RWPE1 (cell line): ENCODE data around the gene ABCA2.
A peak's percentile ranks its signal among the peaks of the same experiment; 100 is the strongest.
"Not testable (repeated sequence)": the region's sequence is repeated elsewhere in the genome, so short reads cannot be mapped to it uniquely, and the experiment has no call there.

Experiments
- CTCF ChIA-PET: fragments of 350-600 bp; sonication (Branson Sonifier 250); formaldehyde crosslinking; extraction: SDS; loops from one replicate; lab custom pipeline; 2021; lab: Yijun Ruan, JAX
- POLR2A ChIA-PET: fragments of 400-600 bp; formaldehyde crosslinking; extraction: SDS; loops from one replicate; lab custom pipeline; 2020; ENCODE audit warnings: antibody characterized with exemption; ENCODE audit not compliant: low non-redundant PET; lab: Yijun Ruan, JAX
- DNase-seq: peaks from one replicate; pipeline ENCODE4 v3.0.0; 2012; ENCODE audit warnings: low spot score
- H3K27ac ChIP-seq: fragments of 450-650 bp; 2 replicates; pipeline ENCODE4 v1.5.1; 2017
- TF ChIP-seq, protein P1 (sequence below): fragments of 450-650 bp; conservative IDR thresholded peaks from 2 replicates; pipeline ENCODE4 v1.5.1; 2017; ENCODE audit warnings: low read depth, mild to moderate bottlenecking

The ABCA2 gene

DNA sequence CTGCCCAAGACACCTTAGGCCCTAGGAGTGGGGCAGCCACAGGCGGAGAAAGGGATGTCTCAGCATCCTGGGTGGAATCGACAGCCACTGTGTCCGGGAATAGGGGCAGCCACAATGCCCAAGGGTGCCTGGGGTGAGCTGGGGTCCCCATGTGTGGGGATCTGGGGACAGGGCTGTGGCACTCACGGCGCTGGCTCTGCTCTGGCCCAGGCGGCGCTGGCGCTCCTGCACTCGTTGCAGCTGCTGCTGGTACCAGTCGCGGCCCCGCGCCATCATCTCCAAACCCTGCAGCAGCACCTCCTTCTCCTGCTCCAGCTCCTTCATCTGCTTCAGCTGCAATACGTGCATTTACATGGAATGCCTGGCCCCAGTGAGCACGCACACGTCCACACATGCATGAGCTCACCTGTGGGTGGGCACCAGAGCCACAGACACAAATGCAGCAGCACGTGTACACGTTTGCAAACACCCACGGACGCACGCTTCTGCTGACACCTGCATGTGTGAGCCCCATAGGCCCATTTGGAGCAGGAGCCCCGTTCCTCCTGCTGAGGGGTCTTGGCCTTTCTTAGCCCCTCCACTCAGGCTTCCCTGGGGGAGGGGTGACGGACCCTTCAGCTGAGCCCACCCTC, 37.4 kb upstream of the ABCA2 start:
- POLR2A ChIA-PET: interaction anchor here (0.5 kb wide), 2 partner anchors 10 to 21 kb away, joined by 4 to 6 read pairs; no protein-coding TSS in a partner anchor
- no peak for DNase-seq
- CTCF ChIA-PET: interaction anchor here (1.0 to 5.8 kb wide), 4 partner anchors 16 to 37 kb away, joined by 3 to 76 read pairs (median 18); partner anchors contain the start of genes ABCA2 and NPDC1
- peak overlapping the region; percentile 85 for H3K27ac ChIP-seq
- TF ChIP-seq, protein P1, sequence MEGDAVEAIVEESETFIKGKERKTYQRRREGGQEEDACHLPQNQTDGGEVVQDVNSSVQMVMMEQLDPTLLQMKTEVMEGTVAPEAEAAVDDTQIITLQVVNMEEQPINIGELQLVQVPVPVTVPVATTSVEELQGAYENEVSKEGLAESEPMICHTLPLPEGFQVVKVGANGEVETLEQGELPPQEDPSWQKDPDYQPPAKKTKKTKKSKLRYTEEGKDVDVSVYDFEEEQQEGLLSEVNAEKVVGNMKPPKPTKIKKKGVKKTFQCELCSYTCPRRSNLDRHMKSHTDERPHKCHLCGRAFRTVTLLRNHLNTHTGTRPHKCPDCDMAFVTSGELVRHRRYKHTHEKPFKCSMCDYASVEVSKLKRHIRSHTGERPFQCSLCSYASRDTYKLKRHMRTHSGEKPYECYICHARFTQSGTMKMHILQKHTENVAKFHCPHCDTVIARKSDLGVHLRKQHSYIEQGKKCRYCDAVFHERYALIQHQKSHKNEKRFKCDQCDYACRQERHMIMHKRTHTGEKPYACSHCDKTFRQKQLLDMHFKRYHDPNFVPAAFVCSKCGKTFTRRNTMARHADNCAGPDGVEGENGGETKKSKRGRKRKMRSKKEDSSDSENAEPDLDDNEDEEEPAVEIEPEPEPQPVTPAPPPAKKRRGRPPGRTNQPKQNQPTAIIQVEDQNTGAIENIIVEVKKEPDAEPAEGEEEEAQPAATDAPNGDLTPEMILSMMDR: no peak

DNA sequence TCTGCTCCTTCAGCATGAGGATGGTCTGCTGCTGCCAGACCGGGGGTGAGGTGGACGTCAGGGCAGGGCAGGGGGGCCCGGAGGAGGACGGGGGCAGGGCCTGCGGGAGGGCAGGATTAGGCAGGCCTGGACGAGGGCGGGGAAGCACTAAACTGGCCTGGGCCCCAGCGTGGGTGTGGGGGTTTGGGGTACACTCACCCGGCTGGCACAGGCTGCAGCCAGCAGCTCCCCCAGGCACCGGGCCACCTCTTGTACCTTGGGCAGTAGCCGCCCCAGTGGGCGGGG, 36.8 kb upstream of the ABCA2 start:
- CTCF ChIA-PET: interaction anchor here (0.8 to 3.5 kb wide), 14 partner anchors 11 to 287 kb away, joined by 3 to 54 read pairs (median 11); partner anchors contain the start of genes ABCA2, ENTPD2, NPDC1 and UAP1L1
- POLR2A ChIA-PET: interaction anchor here (0.5 kb wide), 1 partner anchor 11 kb away, joined by 6 read pairs; no protein-coding TSS in a partner anchor
- H3K27ac ChIP-seq: peak overlapping the region; percentile 85
- DNase-seq: no peak
- TF ChIP-seq, protein P1: no peak

DNA sequence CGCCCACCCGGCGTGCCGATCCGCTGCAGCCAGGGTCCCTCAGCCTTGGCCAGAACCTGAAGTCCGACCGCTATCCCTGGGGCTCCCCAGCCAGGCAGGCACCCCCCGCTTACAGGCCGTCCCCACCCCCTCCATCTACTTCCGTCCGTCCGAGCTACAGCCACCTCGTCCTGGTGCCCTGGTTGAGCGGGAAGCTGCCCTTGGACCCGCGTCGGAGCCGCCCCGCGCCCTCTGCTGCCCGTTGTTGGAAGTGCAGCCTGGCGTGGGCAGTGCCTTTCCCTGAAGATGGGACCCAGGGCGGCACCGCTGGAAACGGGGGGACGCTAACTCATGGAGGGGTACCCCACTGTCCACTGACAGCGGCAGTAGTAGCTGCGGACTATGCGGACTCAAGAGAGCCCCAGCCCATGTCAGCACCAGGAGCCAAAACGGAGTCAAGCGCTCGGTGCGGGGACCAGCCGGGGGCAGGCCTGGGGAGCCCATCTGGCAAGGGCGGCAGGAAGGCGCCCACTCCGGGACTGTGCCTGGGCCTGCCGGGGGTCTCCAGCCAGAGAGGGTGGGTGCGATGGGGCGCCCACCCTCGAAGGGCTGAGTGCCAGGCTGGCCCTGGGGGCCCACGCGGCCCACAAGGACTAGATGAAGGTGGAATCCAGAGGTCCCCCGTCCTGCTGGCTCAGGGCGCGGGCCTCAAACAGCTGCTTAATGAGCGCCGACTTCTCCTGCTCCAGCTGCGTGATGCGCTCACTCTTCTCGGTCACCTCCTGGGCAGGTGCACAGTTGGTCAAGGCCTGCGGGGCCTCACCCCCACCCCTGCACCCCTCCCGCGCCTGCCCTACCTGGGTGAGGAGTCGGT, 36.2 kb upstream of the ABCA2 start:
- CTCF ChIA-PET: interaction anchor here (0.6 to 3.5 kb wide), 31 partner anchors 9 to 287 kb away, joined by 3 to 54 read pairs (median 4); partner anchors contain the start of genes ABCA2, ENTPD2, MAN1B1 and NPDC1
- peak; percentile 71 for DNase-seq
- H3K27ac ChIP-seq: peak overlapping the region; percentile 85
- POLR2A ChIA-PET: interaction anchor here (0.6 kb wide), 2 partner anchors 10 to 89 kb away, joined by 3 to 9 read pairs; partner anchors contain the start of gene ENTPD2
- TF ChIP-seq, protein P1: peak; percentile 100

DNA sequence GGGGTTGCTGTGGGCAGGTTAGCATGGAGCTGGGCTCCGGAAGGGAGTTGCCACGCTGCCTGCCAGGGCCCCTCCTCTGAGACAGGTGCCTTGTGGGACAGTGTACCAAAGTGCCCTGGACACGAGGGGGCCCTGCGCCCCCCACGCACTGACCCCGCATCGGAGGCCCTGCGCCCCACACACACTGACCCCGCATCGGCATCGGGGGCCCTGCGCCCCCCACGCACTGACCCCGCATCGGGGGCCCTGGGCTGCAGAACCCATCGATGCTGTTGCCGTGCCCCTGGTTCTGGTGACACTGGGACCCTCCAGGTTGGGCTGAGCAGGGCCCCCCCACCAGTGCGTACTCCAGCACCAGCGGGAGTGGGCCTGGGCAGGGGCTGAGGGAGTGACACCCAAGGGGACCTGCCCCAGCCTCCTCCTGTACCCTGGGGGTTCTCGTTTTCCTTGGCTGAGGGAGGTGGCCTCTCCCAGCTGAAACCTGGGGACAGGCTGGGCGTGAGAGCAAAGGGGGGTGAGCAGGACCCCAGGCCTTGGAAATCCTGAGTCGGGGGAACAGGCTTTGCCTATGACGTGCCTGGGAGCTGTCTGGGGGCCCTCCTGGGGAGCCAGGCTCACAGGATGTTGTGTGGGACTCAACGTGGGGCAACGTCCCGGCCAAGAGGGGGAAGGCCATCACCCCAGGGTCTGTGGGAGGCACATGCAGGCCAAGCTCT, 35.4 kb upstream of the ABCA2 start:
- POLR2A ChIA-PET: interaction anchor here (0.6 kb wide), 1 partner anchor 10 kb away, joined by 3 read pairs; the partner anchor contains the start of gene ENTPD2
- CTCF ChIA-PET: interaction anchor here (0.6 to 3.5 kb wide), 30 partner anchors 9 to 286 kb away, joined by 3 to 54 read pairs (median 4); partner anchors contain the start of genes ABCA2, ENTPD2, MAN1B1 and NPDC1
- TF ChIP-seq, protein P1: no peak
- H3K27ac ChIP-seq: peak overlapping the region; percentile 85
- DNase-seq: no peak

DNA sequence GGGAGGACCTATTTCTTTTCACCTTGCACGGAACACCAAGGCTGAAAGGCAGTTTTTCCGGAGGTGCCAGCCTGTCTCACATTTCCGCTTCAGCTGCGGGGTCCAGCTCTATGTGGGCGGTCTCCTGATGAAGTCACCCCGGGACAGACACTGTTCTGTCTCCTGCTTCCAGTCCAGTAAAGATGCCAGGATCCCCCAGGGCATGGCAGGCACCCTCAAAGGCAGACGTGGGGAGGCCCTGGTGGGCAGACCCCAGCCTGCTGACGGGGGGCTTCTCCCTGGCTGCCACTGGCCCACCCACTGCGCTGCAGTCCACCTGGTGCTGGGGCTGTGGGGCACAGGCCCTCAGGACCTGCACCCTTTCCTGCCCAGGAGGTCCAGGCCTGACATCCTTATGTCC, 34.8 kb upstream of the ABCA2 start:
- DNase-seq, POLR2A ChIA-PET: not testable (repeated sequence)
- peak overlapping the region; percentile 85 for H3K27ac ChIP-seq
- CTCF ChIA-PET: interaction anchor here (1.5 to 3.5 kb wide), 5 partner anchors 9 to 52 kb away, joined by 6 to 54 read pairs (median 21); partner anchors contain the start of genes ABCA2 and ENTPD2

DNA sequence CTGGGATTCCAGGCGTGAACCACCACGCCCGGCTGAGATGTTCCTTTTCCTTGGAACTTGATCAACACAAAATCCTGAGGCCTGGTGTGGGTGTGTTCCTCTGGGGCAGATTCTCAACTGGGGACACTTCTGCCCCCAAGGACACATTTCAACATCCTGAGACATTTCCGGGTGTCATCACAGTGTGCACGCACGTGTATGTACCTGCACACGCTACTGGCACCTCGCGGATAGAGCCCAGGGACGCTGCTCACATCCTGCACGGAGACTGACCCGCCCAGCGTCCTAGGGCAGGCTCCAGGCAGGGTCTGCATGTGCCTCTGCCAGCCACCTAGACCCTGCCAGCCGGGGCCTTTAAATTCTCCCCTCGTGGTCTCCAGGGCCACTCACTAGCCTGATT, 34.3 kb upstream of the ABCA2 start:
- DNase-seq: no peak
- TF ChIP-seq, protein P1: no peak
- ChIA-PET CTCF (interaction anchor here (3.2 to 3.5 kb wide), 2 partner anchors 13 to 34 kb away, joined by 16 to 21 read pairs; partner anchors contain the start of gene ABCA2), POLR2A (no interaction called here)
- H3K27ac ChIP-seq: peak overlapping the region; percentile 85
